GM23338 (cell line): Measurements from ENCODE around the gene CADPS2. TPM values are rescaled to one million over a fixed set of nuclear protein-coding genes. Genes with fewer than 3 reads are reported as not detected.
A peak's percentile ranks its signal among the peaks of the same experiment; 100 is the strongest.

Source experiments
- ATAC-seq: fragments of 200-7000 bp; cut with Tn5 transposase; 3 replicates; pipeline ENCODE4 v1.9.1; 2020
- DNase-seq: peaks from one replicate; pipeline ENCODE4 v3.0.0-alpha.2; 2015; ENCODE audit warnings: low spot score
- H2AFZ ChIP-seq: fragments of 200-600 bp; sonication (generic); 2 replicates; pipeline ENCODE4 v1.8.0; 2016; ENCODE audit warnings: antibody characterized with exemption, mild to moderate bottlenecking, moderate library complexity
- H3F3A ChIP-seq: fragments of 200-600 bp; sonication (generic); replicated peaks from 2 replicates; pipeline ENCODE4 v1.8.0; 2017; ENCODE audit warnings: antibody characterized with exemption, mixed run types, low read depth
- H3K27ac ChIP-seq: fragments of 200-600 bp; sonication (generic); 2 replicates; pipeline ENCODE4 v1.6.1; 2016; ENCODE audit warnings: low read depth
- H3K27me3 ChIP-seq: fragments of 200-600 bp; sonication (generic); 2 replicates; pipeline ENCODE4 v1.8.0; 2016; ENCODE audit warnings: mild to moderate bottlenecking, mixed run types, moderate library complexity; ENCODE audit not compliant: insufficient read depth
- H3K36me3 ChIP-seq: fragments of 200-600 bp; sonication (generic); 2 replicates; pipeline ENCODE4 v1.8.0; 2016; ENCODE audit warnings: mild to moderate bottlenecking; ENCODE audit not compliant: insufficient read depth
- H3K4me1 ChIP-seq: fragments of 200-600 bp; sonication (generic); 2 replicates; pipeline ENCODE4 v1.8.0; 2016; ENCODE audit warnings: mild to moderate bottlenecking, moderate library complexity; ENCODE audit not compliant: insufficient read depth
- H3K4me2 ChIP-seq: fragments of 200-600 bp; sonication (generic); 2 replicates; pipeline ENCODE4 v1.7.1; 2017; ENCODE audit warnings: mixed run types
- H3K4me3 ChIP-seq: fragments of 200-600 bp; sonication (generic); 2 replicates; pipeline ENCODE4 v1.6.1; 2016; ENCODE audit warnings: mixed run types
- H3K79me2 ChIP-seq: fragments of 200-600 bp; sonication (generic); replicated peaks from 2 replicates; pipeline ENCODE4 v1.8.0; 2017; ENCODE audit warnings: mild to moderate bottlenecking; ENCODE audit not compliant: insufficient read depth
- H3K9me2 ChIP-seq: fragments of 200-600 bp; sonication (generic); 2 replicates; pipeline ENCODE4 v1.8.0; 2017; ENCODE audit not compliant: insufficient read depth
- H4K20me1 ChIP-seq: fragments of 200-600 bp; sonication (generic); replicated peaks from 2 replicates; pipeline ENCODE4 v1.8.0; 2017; ENCODE audit warnings: mild to moderate bottlenecking; ENCODE audit not compliant: insufficient read depth
- H3K27ac Mint-ChIP-seq: 2 replicates; pipeline ENCODE4 v1.8.0; 2020; ENCODE audit warnings: inconsistent platforms, mild to moderate bottlenecking, moderate library complexity, mixed read lengths
- H3K27me3 Mint-ChIP-seq: 3 replicates; pipeline ENCODE4 v1.8.0; 2022; ENCODE audit warnings: low read depth, mild to moderate bottlenecking, moderate library complexity, mixed read lengths, inconsistent platforms; ENCODE audit not compliant: insufficient read depth, poor library complexity
- H3K36me3 Mint-ChIP-seq: 3 replicates; pipeline ENCODE4 v1.8.0; 2021; ENCODE audit warnings: low read depth, mild to moderate bottlenecking, inconsistent platforms, moderate library complexity, mixed read lengths
- H3K4me1 Mint-ChIP-seq: 3 replicates; pipeline ENCODE4 v1.8.0; 2020; ENCODE audit warnings: mild to moderate bottlenecking, inconsistent platforms, mixed read lengths
- H3K4me3 Mint-ChIP-seq: 3 replicates; pipeline ENCODE4 v1.8.0; 2021; ENCODE audit warnings: moderate library complexity, mild to moderate bottlenecking, inconsistent platforms, mixed read lengths
- H3K9me3 Mint-ChIP-seq: 3 replicates; pipeline ENCODE4 v1.8.0; 2020; ENCODE audit warnings: moderate library complexity, mild to moderate bottlenecking, inconsistent platforms, mixed read lengths
- CREB1 ChIP-seq: fragments of 250-450 bp; sonication (Bioruptor Pico); IDR thresholded peaks from 2 replicates; pipeline ENCODE4 v1.5.0; 2020; ENCODE audit warnings: low read depth, mild to moderate bottlenecking, moderate library complexity
- JUNB ChIP-seq: IDR thresholded peaks from one replicate; pipeline ENCODE4 v1.6.1; 2016; ENCODE audit warnings: antibody characterized with exemption; ENCODE audit not compliant: unreplicated experiment
- NANOG ChIP-seq: IDR thresholded peaks from 2 replicates; pipeline ENCODE4 v1.6.1; 2016; ENCODE audit warnings: antibody characterized with exemption, borderline replicate concordance
- ZNF462 ChIP-seq: fragments of 250-450 bp; sonication (Bioruptor Pico); IDR thresholded peaks from 2 replicates; pipeline ENCODE4 v1.5.0; 2020; ENCODE audit warnings: mild to moderate bottlenecking, moderate library complexity
- polyA plus RNA-seq: library from polyadenylated mRNA; unstranded; fragments of >200 nt; fragmentation: Nextera tagmentation; extraction: Ambion mirVana; gene quantifications from 2 replicates; pipeline ENCODE4 v1.2.1, GENCODE V29; 2016
- total RNA-seq: library from RNA; depleted of rRNA; stranded (reverse); fragments of >200 nt; shearing (Covaris generic); gene quantifications from 2 replicates; pipeline ENCODE4 v1.2.3, GENCODE V29; 2014
- TF ChIP-seq, protein P1 (sequence below), 2 experiments: fragments of 200-600 bp in 1 of 2; sonication (generic) in 1 of 2; conservative IDR thresholded peaks; 2 replicates each; pipeline versions ENCODE4 v1.5.1 to v1.6.1; 2016 to 2017; ENCODE audit warnings: antibody characterized with exemption in 2 of 2, low read depth in 2 of 2, mild to moderate bottlenecking in 2 of 2, moderate library complexity in 1 of 2

CADPS2 gene
- total and polyA plus RNA-seq, 2 experiments from 2014 or later = 16.3 to 36.9 TPM

DNA sequence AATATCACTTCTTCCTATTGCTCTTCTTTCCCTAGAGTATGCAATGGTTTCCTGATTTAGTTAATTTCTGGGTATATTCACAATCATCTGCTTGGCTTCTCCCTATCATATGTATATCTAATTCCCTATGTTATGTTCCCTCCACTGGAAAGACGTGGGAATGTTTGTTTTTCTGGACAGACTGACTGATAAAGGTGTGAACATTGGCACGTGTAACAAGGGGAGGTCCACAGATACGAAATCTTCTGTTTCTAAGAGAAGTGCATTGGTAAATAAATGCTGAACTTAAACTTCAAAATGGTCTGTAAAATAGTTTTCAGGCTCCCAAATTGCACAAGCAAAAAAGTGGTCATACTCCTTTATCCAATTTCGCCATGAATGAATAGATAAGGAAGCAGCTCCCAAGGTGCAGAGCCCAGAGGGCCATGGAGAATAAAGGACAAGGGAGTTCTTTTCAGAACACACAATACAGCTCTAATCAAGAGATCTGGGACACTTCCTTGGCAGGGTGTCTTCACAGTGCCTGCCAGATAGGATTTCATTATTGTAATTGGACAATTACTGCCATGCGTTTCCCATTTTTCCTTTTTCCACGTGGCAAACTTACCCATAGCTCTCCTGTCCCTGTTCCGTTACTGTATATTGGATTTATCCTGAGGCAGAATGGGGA is 329.3 kb downstream of the CADPS2 start:
- Histone ChIP-seq H3K4me3 (no peak overlapping the region), H3K27ac (no peak overlapping the region), H3K9me2 (no peaks in the 10 kb centered on the region), H3K79me2 (no peaks in the 10 kb centered on the region), H3K4me2 (no peak overlapping the region), H4K20me1 (no peaks in the 10 kb centered on the region), H3F3A (no peaks in the 10 kb centered on the region), H3K4me1 (no peaks in the 10 kb centered on the region), H3K36me3 (no peaks in the 10 kb centered on the region), H3K27me3 (no peaks in the 10 kb centered on the region), H2AFZ (no peak overlapping the region)
- peaks cover 1% of the 10 kb centered on the region for H3K27me3 Mint-ChIP-seq
- no peak for TF ChIP-seq NANOG
- no peak for TF ChIP-seq JUNB
- TF ChIP-seq CREB1 = no peak
- TF ChIP-seq, protein P1, sequence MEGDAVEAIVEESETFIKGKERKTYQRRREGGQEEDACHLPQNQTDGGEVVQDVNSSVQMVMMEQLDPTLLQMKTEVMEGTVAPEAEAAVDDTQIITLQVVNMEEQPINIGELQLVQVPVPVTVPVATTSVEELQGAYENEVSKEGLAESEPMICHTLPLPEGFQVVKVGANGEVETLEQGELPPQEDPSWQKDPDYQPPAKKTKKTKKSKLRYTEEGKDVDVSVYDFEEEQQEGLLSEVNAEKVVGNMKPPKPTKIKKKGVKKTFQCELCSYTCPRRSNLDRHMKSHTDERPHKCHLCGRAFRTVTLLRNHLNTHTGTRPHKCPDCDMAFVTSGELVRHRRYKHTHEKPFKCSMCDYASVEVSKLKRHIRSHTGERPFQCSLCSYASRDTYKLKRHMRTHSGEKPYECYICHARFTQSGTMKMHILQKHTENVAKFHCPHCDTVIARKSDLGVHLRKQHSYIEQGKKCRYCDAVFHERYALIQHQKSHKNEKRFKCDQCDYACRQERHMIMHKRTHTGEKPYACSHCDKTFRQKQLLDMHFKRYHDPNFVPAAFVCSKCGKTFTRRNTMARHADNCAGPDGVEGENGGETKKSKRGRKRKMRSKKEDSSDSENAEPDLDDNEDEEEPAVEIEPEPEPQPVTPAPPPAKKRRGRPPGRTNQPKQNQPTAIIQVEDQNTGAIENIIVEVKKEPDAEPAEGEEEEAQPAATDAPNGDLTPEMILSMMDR (conservative IDR thresholded peaks at IDR 0.05; ENCODE audit: low read depth in 2 of 2) = no peak
- no peak for TF ChIP-seq ZNF462 (CRISPR knock-in tag)
- no peak overlapping the region for H3K27ac Mint-ChIP-seq
- ATAC-seq (0 out of 3 replicates have a peak, but pooled peaks have one; percentile 26), DNase-seq (no peak)
- no peak overlapping the region for H3K4me3 Mint-ChIP-seq
- H3K36me3 Mint-ChIP-seq = no peaks in the 10 kb centered on the region
- H3K9me3 Mint-ChIP-seq = no peaks in the 10 kb centered on the region
- H3K4me1 Mint-ChIP-seq = peaks cover 10% of the 10 kb centered on the region; the same call in 2 of the 3 replicates
